ENCODE results near the gene LIX1L. TPM values are rescaled to one million over a fixed set of nuclear protein-coding genes. Genes with fewer than 3 reads are reported as not detected.

Gene LIX1L
- total and polyA plus RNA-seq, 2 of the 13 experiments (the other 11 are each of a cell fraction or from before 2014, with no cell fraction given) = 8.1 to 24.9 TPM

DNA sequence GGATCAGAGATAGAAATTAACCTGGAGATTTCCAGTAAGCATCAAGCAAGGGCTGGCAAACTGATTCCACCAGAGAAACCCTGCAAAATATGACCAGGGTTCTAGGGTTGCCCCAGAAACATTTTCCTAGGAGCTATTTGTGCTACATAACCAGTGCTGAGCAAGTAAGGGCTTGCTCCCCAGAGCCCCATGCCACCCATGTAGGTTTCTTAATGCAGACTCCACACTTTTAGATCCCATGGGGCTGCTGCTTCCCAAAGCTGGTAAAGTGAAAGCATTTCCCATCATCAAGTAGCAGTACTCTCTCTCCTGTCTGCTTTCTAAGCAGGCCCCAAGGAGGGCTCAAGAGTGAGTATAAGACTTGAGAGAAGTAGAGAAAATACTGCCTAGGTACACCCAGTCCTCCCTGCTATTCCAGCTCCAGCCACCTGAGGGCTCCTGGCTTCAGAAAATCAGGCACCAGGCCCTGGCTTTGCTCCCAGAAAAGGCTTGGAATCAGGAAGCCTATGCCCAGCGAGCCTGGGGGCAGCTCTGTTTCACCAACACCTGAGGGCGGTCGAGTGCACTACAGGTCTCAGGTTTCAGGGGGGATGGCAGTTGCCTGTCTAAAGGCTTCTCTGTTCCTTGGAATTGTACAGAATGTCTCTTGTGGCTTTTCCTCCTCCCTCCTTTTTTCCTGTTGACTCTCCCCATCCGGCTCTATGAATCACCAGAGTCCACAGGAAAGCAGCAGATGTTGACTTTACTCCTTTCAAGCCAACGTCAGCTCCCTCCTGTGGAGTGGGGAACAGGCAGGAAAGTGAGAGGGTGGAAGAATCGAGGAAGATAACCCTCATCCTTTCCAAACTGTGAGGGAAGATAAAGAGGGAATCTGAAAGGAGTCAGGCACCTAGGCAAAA lies 66.0 kb downstream of the LIX1L start (continued):
- TF ChIP-seq ZNF414 (CRISPR knock-in tag; IDR thresholded peaks at IDR 0.05) (no peak), ZFP41 (CRISPR knock-in tag; IDR thresholded peaks at IDR 0.05; ENCODE audit: borderline replicate concordance) (no peak), NFE2 (CRISPR knock-in tag; IDR thresholded peaks at IDR 0.05) (no peak), PHB2 (IDR thresholded peaks at IDR 0.05; ENCODE audit: partially characterized antibody) (no peak), ESRRA (CRISPR knock-in tag; IDR thresholded peaks at IDR 0.05; ENCODE audit: low read depth) (no peak), HBP1 (CRISPR knock-in tag; IDR thresholded peaks at IDR 0.05; ENCODE audit: low read depth) (no peak), PRDM15 (CRISPR knock-in tag; IDR thresholded peaks at IDR 0.05) (no peak), RFX5 (IDR thresholded peaks at IDR 0.05; ENCODE audit: low read depth, low read length) (0 out of 2 replicates have a peak, but pooled peaks have one; percentile 7), ZNF501 (CRISPR knock-in tag; IDR thresholded peaks at IDR 0.05) (peak; percentile 89), ZNF605 (CRISPR knock-in tag; IDR thresholded peaks at IDR 0.05) (no peak), ZFP36L2 (CRISPR knock-in tag; IDR thresholded peaks at IDR 0.05) (no peak), RXRA (CRISPR knock-in tag; IDR thresholded peaks at IDR 0.05) (0 out of 2 replicates have a peak, but pooled peaks have one; percentile 61), KAT2B (IDR thresholded peaks at IDR 0.05; ENCODE audit: borderline replicate concordance, low read depth, low read length) (no peak), ZNF576 (CRISPR knock-in tag; IDR thresholded peaks at IDR 0.05) (no peak), ARNTL (CRISPR knock-in tag; IDR thresholded peaks at IDR 0.05) (no peak)
- TF ChIP-seq, protein P1, sequence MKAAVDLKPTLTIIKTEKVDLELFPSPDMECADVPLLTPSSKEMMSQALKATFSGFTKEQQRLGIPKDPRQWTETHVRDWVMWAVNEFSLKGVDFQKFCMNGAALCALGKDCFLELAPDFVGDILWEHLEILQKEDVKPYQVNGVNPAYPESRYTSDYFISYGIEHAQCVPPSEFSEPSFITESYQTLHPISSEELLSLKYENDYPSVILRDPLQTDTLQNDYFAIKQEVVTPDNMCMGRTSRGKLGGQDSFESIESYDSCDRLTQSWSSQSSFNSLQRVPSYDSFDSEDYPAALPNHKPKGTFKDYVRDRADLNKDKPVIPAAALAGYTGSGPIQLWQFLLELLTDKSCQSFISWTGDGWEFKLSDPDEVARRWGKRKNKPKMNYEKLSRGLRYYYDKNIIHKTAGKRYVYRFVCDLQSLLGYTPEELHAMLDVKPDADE (CRISPR knock-in tag; IDR thresholded peaks at IDR 0.05) = no peak

Measured in HepG2 (cell line).